Measurements from ENCODE around the gene UBL4A.

DNA sequence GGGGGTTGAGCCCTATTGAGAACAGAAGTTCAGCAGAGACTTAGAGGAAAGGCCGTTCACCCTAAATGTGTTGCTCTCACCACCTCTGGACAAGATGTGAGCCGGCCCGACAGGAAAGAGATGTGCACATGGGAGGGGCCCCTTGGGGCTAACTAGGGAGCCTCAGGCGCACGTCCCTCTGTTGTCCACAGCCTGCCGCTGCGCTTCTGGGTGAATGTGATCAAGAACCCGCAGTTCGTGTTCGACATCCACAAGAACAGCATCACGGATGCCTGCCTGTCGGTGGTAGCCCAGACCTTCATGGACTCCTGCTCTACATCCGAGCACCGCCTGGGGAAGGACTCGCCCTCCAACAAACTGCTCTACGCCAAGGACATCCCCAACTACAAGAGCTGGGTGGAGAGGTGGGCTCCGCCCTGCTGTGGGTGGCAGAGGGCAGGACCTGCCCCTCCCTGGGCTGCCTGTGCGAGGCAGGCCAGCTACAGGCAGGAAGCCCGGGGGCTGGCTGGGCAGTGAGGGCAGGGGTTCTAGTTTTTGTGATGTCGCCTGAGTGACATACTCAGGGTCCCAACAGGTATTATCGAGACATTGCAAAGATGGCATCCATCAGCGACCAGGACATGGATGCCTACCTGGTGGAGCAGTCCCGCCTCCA lies 15.4 kb downstream of the UBL4A start:
- TF ChIP-seq, protein P1, sequence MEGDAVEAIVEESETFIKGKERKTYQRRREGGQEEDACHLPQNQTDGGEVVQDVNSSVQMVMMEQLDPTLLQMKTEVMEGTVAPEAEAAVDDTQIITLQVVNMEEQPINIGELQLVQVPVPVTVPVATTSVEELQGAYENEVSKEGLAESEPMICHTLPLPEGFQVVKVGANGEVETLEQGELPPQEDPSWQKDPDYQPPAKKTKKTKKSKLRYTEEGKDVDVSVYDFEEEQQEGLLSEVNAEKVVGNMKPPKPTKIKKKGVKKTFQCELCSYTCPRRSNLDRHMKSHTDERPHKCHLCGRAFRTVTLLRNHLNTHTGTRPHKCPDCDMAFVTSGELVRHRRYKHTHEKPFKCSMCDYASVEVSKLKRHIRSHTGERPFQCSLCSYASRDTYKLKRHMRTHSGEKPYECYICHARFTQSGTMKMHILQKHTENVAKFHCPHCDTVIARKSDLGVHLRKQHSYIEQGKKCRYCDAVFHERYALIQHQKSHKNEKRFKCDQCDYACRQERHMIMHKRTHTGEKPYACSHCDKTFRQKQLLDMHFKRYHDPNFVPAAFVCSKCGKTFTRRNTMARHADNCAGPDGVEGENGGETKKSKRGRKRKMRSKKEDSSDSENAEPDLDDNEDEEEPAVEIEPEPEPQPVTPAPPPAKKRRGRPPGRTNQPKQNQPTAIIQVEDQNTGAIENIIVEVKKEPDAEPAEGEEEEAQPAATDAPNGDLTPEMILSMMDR (optimal IDR thresholded peaks at IDR 0.05 in 1 of 3, IDR thresholded peaks at IDR 0.05 in 1 of 3, conservative IDR thresholded peaks at IDR 0.05 in 1 of 3; ENCODE audit: extremely low read depth in 1 of 3, insufficient read depth in 2 of 3, low read length in 3 of 3): no peak
- TF ChIP-seq EZH2 (IDR thresholded peaks at IDR 0.05; ENCODE audit: low read length): no peak

All from keratinocyte (primary cell).